GM19239 (cell line): ENCODE results near the gene ARID5B.
"Not testable (repeated sequence)": the region's sequence is repeated elsewhere in the genome, so short reads cannot be mapped to it uniquely, and the experiment has no call there.

ENCODE experiments used
- DNase-seq: peaks from one replicate; pipeline ENCODE4 v3.0.0; 2011; ENCODE audit warnings: low spot score; ENCODE audit not compliant: insufficient read length
- FAIRE-seq: peaks from 2 replicates; lab custom pipeline; 2011; peaks lifted over from hg19 to GRCh38; lab: Jason Lieb, UNC

ARID5B gene

GRCh38 chr10:62021978-62022802 is 120.7 kb downstream of the ARID5B start:
- FAIRE-seq (no peak), DNase-seq (no peak)

- peak; percentile 21 for FAIRE-seq
- no peak for DNase-seq
These were observed 121.3 kb downstream of the ARID5B start for GRCh38 chr10:62022830-62023229.

- no peak for DNase-seq
These were observed 121.8 kb downstream of the ARID5B start for GRCh38 chr10:62023329-62023728.

GRCh38 chr10:62024026-62024701 is 122.7 kb downstream of the ARID5B start:
- peak; percentile 4 for FAIRE-seq
- DNase-seq: no peak

More at GRCh38 chr10:62023329-62023728, 121.8 kb downstream of the ARID5B start:
- no peak for FAIRE-seq

GRCh38 chr10:62025134-62025794 is 123.8 kb downstream of the ARID5B start:
- FAIRE-seq (no peak), DNase-seq (no peak)

- no peak for DNase-seq
These were observed 124.7 kb downstream of the ARID5B start for GRCh38 chr10:62025901-62026879.

GRCh38 chr10:62027841-62028501 is 126.5 kb downstream of the ARID5B start:
- FAIRE-seq (no peak), DNase-seq (no peak)

More at GRCh38 chr10:62025901-62026879, 124.7 kb downstream of the ARID5B start:
- FAIRE-seq: no peak

GRCh38 chr10:62028502-62028842 is 127.0 kb downstream of the ARID5B start:
- DNase-seq, FAIRE-seq: not testable (repeated sequence)

GRCh38 chr10:62029401-62029800 is 127.9 kb downstream of the ARID5B start:
- no peak for FAIRE-seq
- DNase-seq: no peak

GRCh38 chr10:62031507-62031906 is 130.0 kb downstream of the ARID5B start:
- FAIRE-seq (no peak), DNase-seq (no peak)

- FAIRE-seq (no peak), DNase-seq (no peak)
These were observed 131.6 kb downstream of the ARID5B start for GRCh38 chr10:62033125-62033524.

- FAIRE-seq (no peak), DNase-seq (no peak)
These were observed 132.7 kb downstream of the ARID5B start for GRCh38 chr10:62034096-62034640.

GRCh38 chr10:62036186-62037081 is 134.9 kb downstream of the ARID5B start:
- no peak for DNase-seq
- FAIRE-seq: no peak

- DNase-seq: no peak
- no peak for FAIRE-seq
These were observed 135.8 kb downstream of the ARID5B start for GRCh38 chr10:62037166-62037831.

- DNase-seq (no peak), FAIRE-seq (no peak)
These were observed 136.6 kb downstream of the ARID5B start for GRCh38 chr10:62037890-62038608.

- DNase-seq (peak; percentile 44), FAIRE-seq (peak; percentile 98)
These were observed 137.2 kb downstream of the ARID5B start for GRCh38 chr10:62038609-62039190.

- no peak for DNase-seq
- no peak for FAIRE-seq
These were observed 138.5 kb downstream of the ARID5B start for GRCh38 chr10:62039954-62040353.
